ENCODE measurements around the gene ARHGAP26. TPM values are rescaled to one million over a fixed set of nuclear protein-coding genes. Genes with fewer than 3 reads are reported as not detected.

ARHGAP26 gene
- polyA plus RNA-seq, 1 donor (not counting 4 experiments of a cell fraction or from before 2014, with no cell fraction given) = 3.9 TPM

GRCh38 chr5:143064676-143065075 lies 294.5 kb downstream of the ARHGAP26 start:
- Histone ChIP-seq H3K79me2 (ENCODE audit: control insufficient read depth, insufficient read depth, low read length) (no peaks in the 10 kb centered on the region), H3K27ac (ENCODE audit: control insufficient read depth, insufficient read depth, low read length) (peak overlapping the region; percentile 74), H3K9ac (ENCODE audit: control insufficient read depth, extremely low read depth, insufficient read depth, low read length) (no peak overlapping the region), H3K9me1 (ENCODE audit: control insufficient read depth, extremely low read depth, insufficient read depth, low read length) (no peaks in the 10 kb centered on the region), H4K20me1 (ENCODE audit: control insufficient read depth, extremely low read depth, insufficient read depth, low read length) (no peaks in the 10 kb centered on the region), H3K36me3 (ENCODE audit: control insufficient read depth in 2 of 2, extremely low read depth in 1 of 2, insufficient read depth in 2 of 2, low read length in 2 of 2) (no peaks in the 10 kb centered on the region), H3K4me3 (ENCODE audit: control insufficient read depth in 2 of 3, extremely low read depth in 1 of 3, insufficient read depth in 2 of 3, low read depth in 1 of 3, low read length in 3 of 3) (no peak overlapping the region), H3K4me1 (ENCODE audit: control insufficient read depth, extremely low read depth, insufficient read depth, low read length) (peaks cover 52% of the 10 kb centered on the region), H3K9me3 (ENCODE audit: control insufficient read depth, low read depth, low read length) (no peaks in the 10 kb centered on the region), H2AFZ (ENCODE audit: control insufficient read depth, low read length) (peak overlapping the region; percentile 45), H3K4me2 (ENCODE audit: control insufficient read depth, extremely low read depth, insufficient read depth, low read depth, low read length) (peak overlapping the region; percentile 56), H3K27me3 (ENCODE audit: control insufficient read depth, extremely low read depth, insufficient read depth, low read length) (no peaks in the 10 kb centered on the region)
- DNase-seq (ENCODE audit: low read depth, low spot score) (no peak), FAIRE-seq (no peak)
- TF ChIP-seq EZH2 (IDR thresholded peaks at IDR 0.05; ENCODE audit: low read length) (no peak), CTCF (optimal IDR thresholded peaks at IDR 0.05 in 1 of 3, IDR thresholded peaks at IDR 0.05 in 1 of 3, conservative IDR thresholded peaks at IDR 0.05 in 1 of 3; ENCODE audit: extremely low read depth in 1 of 3, insufficient read depth in 2 of 3, low read length in 3 of 3) (no peak)
- dilution Hi-C loops (cut with MboI; ENCODE audit: extremely low pct_ligation_motif_present, low sequenced_read_pairs) = no loop called here

GRCh38 chr5:143065185-143065965 lies 295.2 kb downstream of the ARHGAP26 start:
- H3K9me3 ChIP-seq (ENCODE audit: control insufficient read depth, low read depth, low read length) = no peaks in the 10 kb centered on the region
- no peaks in the 10 kb centered on the region for H4K20me1 ChIP-seq (ENCODE audit: control insufficient read depth, extremely low read depth, insufficient read depth, low read length)
- H3K4me3 ChIP-seq (ENCODE audit: control insufficient read depth in 2 of 3, extremely low read depth in 1 of 3, insufficient read depth in 2 of 3, low read depth in 1 of 3, low read length in 3 of 3) = no peak overlapping the region
- peak overlapping the region; percentile 6 for H3K9ac ChIP-seq (ENCODE audit: control insufficient read depth, extremely low read depth, insufficient read depth, low read length)
- H2AFZ ChIP-seq (ENCODE audit: control insufficient read depth, low read length) = no peak overlapping the region
- H3K9me1 ChIP-seq (ENCODE audit: control insufficient read depth, extremely low read depth, insufficient read depth, low read length) = no peaks in the 10 kb centered on the region
- H3K4me2 ChIP-seq (ENCODE audit: control insufficient read depth, extremely low read depth, insufficient read depth, low read depth, low read length) = peak overlapping the region; percentile 45
- no peaks in the 10 kb centered on the region for H3K36me3 ChIP-seq (ENCODE audit: control insufficient read depth in 2 of 2, extremely low read depth in 1 of 2, insufficient read depth in 2 of 2, low read length in 2 of 2)
- dilution Hi-C loops (cut with MboI; ENCODE audit: extremely low pct_ligation_motif_present, low sequenced_read_pairs) = no loop called here
- DNase-seq (ENCODE audit: low read depth, low spot score) = no peak
- no peaks in the 10 kb centered on the region for H3K79me2 ChIP-seq (ENCODE audit: control insufficient read depth, insufficient read depth, low read length)
- H3K27ac ChIP-seq (ENCODE audit: control insufficient read depth, insufficient read depth, low read length) = peak overlapping the region; percentile 74
- no peaks in the 10 kb centered on the region for H3K27me3 ChIP-seq (ENCODE audit: control insufficient read depth, extremely low read depth, insufficient read depth, low read length)
- peak; percentile 85 for FAIRE-seq
- peaks cover 52% of the 10 kb centered on the region for H3K4me1 ChIP-seq (ENCODE audit: control insufficient read depth, extremely low read depth, insufficient read depth, low read length)
- no peak for TF ChIP-seq CTCF (optimal IDR thresholded peaks at IDR 0.05 in 1 of 3, IDR thresholded peaks at IDR 0.05 in 1 of 3, conservative IDR thresholded peaks at IDR 0.05 in 1 of 3; ENCODE audit: extremely low read depth in 1 of 3, insufficient read depth in 2 of 3, low read length in 3 of 3)
- TF ChIP-seq EZH2 (IDR thresholded peaks at IDR 0.05; ENCODE audit: low read length) = no peak

Data from keratinocyte (primary cell).